Gastrocnemius medialis (tissue), 4 donors: ENCODE measurements around the gene RYR3. TPM values are rescaled to one million over a fixed set of nuclear protein-coding genes. Genes with fewer than 3 reads are reported as not detected.

ENCODE experiments used
- ATAC-seq, 2 donors: fragments of 150-250 bp; one replicate each; pipeline ENCODE4 v1.9.1; 2016
- DNase-seq, 2 donors: peaks; one replicate each; pipeline ENCODE4 v3.0.0-alpha.2; 2019
- H3K27ac ChIP-seq, 4 donors: fragments of 200-600 bp; sonication (generic); 1 replicate in 1 of 4; 2 replicates in 3 of 4; pipeline ENCODE4 v1.5.1; 2016 to 2018; ENCODE audit warnings: mild to moderate bottlenecking in 2 of 4, moderate library complexity in 1 of 4
- H3K27me3 ChIP-seq, 3 donors: fragments of 200-600 bp; sonication (generic) in 2 of 3; 1 replicate in 1 of 3; 2 replicates in 2 of 3; pipeline versions ENCODE4 v1.5.1 to v1.6.0; 2016 to 2019; ENCODE audit warnings: mild to moderate bottlenecking in 1 of 3, moderate library complexity in 1 of 3
- H3K36me3 ChIP-seq, 2 donors: fragments of 200-600 bp; sonication (generic) in 1 of 2; one replicate each; pipeline ENCODE4 v1.5.1; 2017 to 2018
- H3K4me1 ChIP-seq, 2 donors: fragments of 200-600 bp; sonication (generic) in 1 of 2; one replicate each; pipeline ENCODE4 v1.5.1; 2016 to 2017; ENCODE audit warnings: mild to moderate bottlenecking in 2 of 2
- H3K4me3 ChIP-seq, 4 donors: fragments of 200-600 bp; sonication (generic) in 3 of 4; 1 replicate in 1 of 4; 2 replicates in 3 of 4; pipeline ENCODE4 v1.5.1; 2016 to 2019; ENCODE audit warnings: mild to moderate bottlenecking in 2 of 4
- H3K9me3 ChIP-seq, 3 donors: fragments of 200-600 bp; sonication (generic) in 2 of 3; 1 replicate in 1 of 3; 2 replicates in 2 of 3; pipeline ENCODE4 v1.5.1; 2016 to 2019
- CTCF ChIP-seq, 5 experiments: fragments of 450-650 bp in 3 of 5; fragments of 200-600 bp in 2 of 5; sonication (generic) in 2 of 5; IDR thresholded peaks in 4 of 5; conservative IDR thresholded peaks in 1 of 5; 1 replicate in 4 of 5; 2 replicates in 1 of 5; pipeline ENCODE4 v1.5.1; 2016 to 2019; ENCODE audit warnings: antibody characterized with exemption in 5 of 5, mild to moderate bottlenecking in 3 of 5, moderate library complexity in 3 of 5
- POLR2A ChIP-seq, 2 donors: fragments of 450-650 bp; IDR thresholded peaks; one replicate each; pipeline ENCODE4 v1.6.1; 2017; ENCODE audit warnings: antibody characterized with exemption in 2 of 2, mild to moderate bottlenecking in 2 of 2, moderate library complexity in 2 of 2
- in situ Hi-C, 4 donors: fragments of 200-750 bp; cut with MboI; loops; one replicate each; pipeline versions ENCODE4 v1.15.0 to v1.8.0; 2017; ENCODE audit warnings: low sequenced_read_pairs in 4 of 4
- intact Hi-C: fragments of 100-400 bp; cut with DNase I; formaldehyde crosslinking; loops from one replicate; pipeline ENCODE4 v1.15.1; 2023; ENCODE audit warnings: low total_unique reads
- total RNA-seq, 4 donors: library from RNA; depleted of rRNA; stranded (reverse); fragments of >200 nt; gene quantifications; one replicate each; pipeline versions ENCODE4 v1.1.0 to v1.2.3, GENCODE V29; 2016

The RYR3 gene
- total RNA-seq, 4 donors from 2014 or later: 7.6 to 30.9 (median 20.6) TPM

GRCh38 chr15:33458421-33458820 lies 147.7 kb downstream of the RYR3 start:
- Histone ChIP-seq H3K27ac (peak overlapping the region in 1 of 4 donors; percentile 48), H3K9me3 (no peaks in the 10 kb centered on the region), H3K4me3 (no peak overlapping the region), H3K36me3 (no peaks in the 10 kb centered on the region), H3K27me3 (no peaks in the 10 kb centered on the region), H3K4me1 (no peaks in the 10 kb centered on the region)
- peak in 1 of 2 donors; percentile 77 for ATAC-seq
- no peak for TF ChIP-seq CTCF (IDR thresholded peaks at IDR 0.05 in 4 of 5, conservative IDR thresholded peaks at IDR 0.05 in 1 of 5)
- no peak for TF ChIP-seq POLR2A (IDR thresholded peaks at IDR 0.05)
- in situ Hi-C loops (no loop called here), intact Hi-C loops (no loop called here)
- DNase-seq: no peak

GRCh38 chr15:33460166-33460805 lies 149.5 kb downstream of the RYR3 start:
- Histone ChIP-seq H3K27ac (no peak overlapping the region), H3K27me3 (no peaks in the 10 kb centered on the region), H3K9me3 (no peaks in the 10 kb centered on the region), H3K36me3 (no peaks in the 10 kb centered on the region), H3K4me1 (no peaks in the 10 kb centered on the region), H3K4me3 (no peak overlapping the region)
- no peak for ATAC-seq
- in situ Hi-C loops (no loop called here), intact Hi-C loops (no loop called here)
- TF ChIP-seq POLR2A (IDR thresholded peaks at IDR 0.05) (no peak), CTCF (IDR thresholded peaks at IDR 0.05 in 4 of 5, conservative IDR thresholded peaks at IDR 0.05 in 1 of 5) (no peak)
- no peak for DNase-seq

GRCh38 chr15:33461671-33462070 lies 150.9 kb downstream of the RYR3 start:
- no peak overlapping the region for H3K27ac ChIP-seq
- peaks cover 0 to 3% of the 10 kb centered on the region in 2 donors for H3K4me1 ChIP-seq
- no peak for DNase-seq
- intact Hi-C loops (no loop called here), in situ Hi-C loops (no loop called here)
- ATAC-seq: no peak
- H3K27me3 ChIP-seq: no peaks in the 10 kb centered on the region
- no peak for TF ChIP-seq CTCF (IDR thresholded peaks at IDR 0.05 in 4 of 5, conservative IDR thresholded peaks at IDR 0.05 in 1 of 5)
- TF ChIP-seq POLR2A (IDR thresholded peaks at IDR 0.05): no peak
- H3K9me3 ChIP-seq: no peaks in the 10 kb centered on the region
- H3K36me3 ChIP-seq: no peaks in the 10 kb centered on the region
- no peak overlapping the region for H3K4me3 ChIP-seq

- in situ Hi-C loops (no loop called here), intact Hi-C loops (loop anchor here (1.0 to 5.0 kb wide), 2 partner anchors 57 to 70 kb away; no protein-coding TSS in a partner anchor)
- Histone ChIP-seq H3K27ac (peak overlapping the region; percentile 80 to 85 (median 82)), H3K9me3 (no peaks in the 10 kb centered on the region), H3K36me3 (no peaks in the 10 kb centered on the region), H3K4me3 (peak overlapping the region in 1 of 4 donors; percentile 11), H3K27me3 (no peaks in the 10 kb centered on the region), H3K4me1 (peaks cover 11 to 16% of the 10 kb centered on the region in 2 donors)
- peak; percentile 87 to 90 for ATAC-seq
- DNase-seq: peak; percentile 26 to 78
- TF ChIP-seq CTCF (IDR thresholded peaks at IDR 0.05 in 4 of 5, conservative IDR thresholded peaks at IDR 0.05 in 1 of 5): no peak
- TF ChIP-seq POLR2A (IDR thresholded peaks at IDR 0.05): peak in 1 of 2 donors; percentile 11
Measured at GRCh38 chr15:33467146-33467815, 156.5 kb downstream of the RYR3 start.
